HG02571 (cell line): ENCODE results near the gene IGFBP4.

Experiments used
- ATAC-seq: cut with Tn5 transposase; IDR thresholded peaks from one replicate; pipeline ENCODE4 v1.9.1; 2021; ENCODE audit warnings: mild to moderate bottlenecking, moderate library complexity; ENCODE audit not compliant: unreplicated experiment

The IGFBP4 gene

DNA sequence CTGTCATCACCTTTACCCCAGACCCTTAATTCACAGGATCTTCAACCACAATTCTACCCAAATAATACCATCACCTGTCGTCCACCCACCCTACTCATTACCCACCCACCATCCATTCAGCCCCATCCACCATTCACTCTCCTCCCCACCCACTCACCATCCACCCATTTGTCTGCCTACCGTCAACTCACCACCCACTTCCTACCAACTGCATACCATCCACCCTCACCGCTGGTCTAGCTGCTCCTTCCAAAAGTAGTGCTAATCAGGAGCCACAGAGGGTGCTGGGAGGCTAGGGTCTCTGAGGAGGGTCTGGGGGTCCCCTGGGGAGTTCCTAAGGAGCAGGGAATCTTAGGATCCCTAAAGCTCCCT, 12.0 kb upstream of the IGFBP4 start:
- no peak for ATAC-seq

DNA sequence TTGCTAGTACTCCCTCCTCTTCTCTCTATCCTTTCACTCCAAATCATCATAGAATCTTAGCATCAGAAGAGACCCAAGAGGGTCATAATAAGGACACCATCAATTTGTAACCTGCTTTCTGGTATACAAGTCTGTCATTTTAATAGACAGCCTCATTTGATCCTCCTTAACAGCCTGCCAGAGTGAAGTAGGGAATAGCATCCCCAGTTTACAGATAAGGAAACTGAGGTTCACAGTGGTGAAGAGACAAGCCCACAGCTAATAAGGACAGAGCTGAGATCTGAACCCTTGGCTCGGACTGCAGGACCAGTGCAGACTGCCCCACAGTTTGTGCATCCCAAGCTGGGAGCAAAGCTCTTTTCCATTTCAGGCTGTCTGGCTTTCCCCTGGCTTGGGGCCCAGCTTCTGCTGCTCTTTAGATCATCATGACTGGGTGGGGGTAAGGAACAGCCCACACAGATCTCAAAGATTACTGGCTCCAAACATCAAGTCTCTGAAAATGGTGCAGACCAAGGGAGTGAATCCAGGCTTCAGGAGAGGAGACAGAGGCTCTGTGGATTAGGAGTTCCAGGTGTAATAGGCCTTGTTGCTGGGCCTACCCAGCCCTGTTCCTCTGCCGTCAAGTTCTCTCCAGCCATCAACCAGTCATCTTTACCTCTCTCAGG, 10.3 kb upstream of the IGFBP4 start:
- no peak for ATAC-seq

GRCh38 chr17:40433551-40434415, 9.5 kb upstream of the IGFBP4 start:
- no peak for ATAC-seq

GRCh38 chr17:40436636-40437035, 6.6 kb upstream of the IGFBP4 start:
- no peak for ATAC-seq

DNA sequence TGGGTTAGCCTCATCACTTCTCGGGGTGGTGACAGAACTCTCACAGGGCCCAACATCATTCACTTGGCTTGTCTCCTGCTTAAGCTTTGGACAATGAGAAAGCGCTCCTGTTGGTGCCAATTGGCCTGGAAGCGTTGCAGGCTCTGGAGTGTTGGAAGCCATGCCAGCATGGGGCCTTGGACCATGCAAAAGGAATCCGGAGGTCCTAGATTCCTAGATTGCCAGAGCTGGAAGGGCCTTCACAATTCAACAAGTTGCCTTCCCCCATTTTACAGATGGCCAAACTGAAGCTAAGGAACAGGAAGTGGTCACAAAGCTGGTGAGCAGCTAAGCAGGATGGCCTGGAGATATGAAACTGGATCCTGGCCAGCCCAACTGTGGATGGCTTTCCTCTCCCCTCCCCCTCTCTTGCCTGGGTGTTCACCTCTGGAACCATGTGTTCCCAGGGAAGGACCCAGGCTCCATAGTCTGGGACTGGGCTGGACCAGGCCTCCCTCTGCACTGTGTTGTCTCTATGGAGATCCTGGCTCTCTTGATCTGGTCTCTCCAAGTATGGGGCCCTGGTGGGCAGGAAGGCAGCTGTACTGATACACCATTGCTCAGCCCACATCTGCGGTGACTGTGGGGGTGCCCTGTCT, 6.0 kb upstream of the IGFBP4 start:
- ATAC-seq = no peak

- ATAC-seq = no peak
Observed at GRCh38 chr17:40440166-40440565, 3.1 kb upstream of the IGFBP4 start.

DNA sequence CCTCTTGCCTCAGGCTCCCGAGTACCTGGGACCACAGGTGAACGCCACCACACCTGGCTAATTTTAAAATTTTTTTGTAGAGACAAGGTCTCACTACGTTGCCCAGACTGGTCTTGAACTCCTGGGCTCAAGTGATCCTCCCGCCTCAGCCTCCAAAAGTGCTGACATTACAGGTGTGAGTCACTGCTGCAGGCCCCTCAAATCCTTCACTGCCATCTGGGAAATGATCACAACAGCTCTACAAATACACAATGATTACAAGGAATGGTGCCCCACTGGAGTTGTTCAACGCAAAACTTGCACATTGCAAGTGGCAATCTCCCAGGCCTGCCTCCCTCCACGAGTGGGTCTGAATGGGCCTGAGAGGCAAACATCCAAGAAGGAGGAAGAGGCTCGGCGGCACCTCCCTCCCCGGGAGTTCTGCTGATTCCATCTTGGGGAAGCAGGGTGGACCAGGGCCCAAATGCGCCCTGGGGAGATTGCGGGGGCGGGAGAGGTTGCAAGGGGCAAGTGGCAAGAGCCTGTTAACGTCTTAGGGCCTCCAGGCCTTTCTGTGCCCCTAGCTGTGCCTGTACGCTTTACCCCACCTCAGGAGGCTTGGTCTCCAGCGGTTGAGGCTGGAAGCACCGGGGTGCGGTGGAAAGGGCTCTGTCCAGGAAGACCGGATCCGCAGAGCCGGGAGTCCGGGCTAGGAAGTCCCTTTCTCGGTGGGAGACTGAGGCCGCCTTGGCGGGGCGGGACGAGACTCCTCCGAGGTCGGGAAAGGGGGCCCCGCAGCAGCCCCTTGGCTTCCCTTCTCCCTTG, 656 bp upstream of the IGFBP4 start:
- ATAC-seq = no peak

- no peak for ATAC-seq
Observed at GRCh38 chr17:40443988-40444899, 994 bp downstream of the IGFBP4 start.

- ATAC-seq = no peak
Observed at GRCh38 chr17:40445751-40446468, 2.7 kb downstream of the IGFBP4 start.

DNA sequence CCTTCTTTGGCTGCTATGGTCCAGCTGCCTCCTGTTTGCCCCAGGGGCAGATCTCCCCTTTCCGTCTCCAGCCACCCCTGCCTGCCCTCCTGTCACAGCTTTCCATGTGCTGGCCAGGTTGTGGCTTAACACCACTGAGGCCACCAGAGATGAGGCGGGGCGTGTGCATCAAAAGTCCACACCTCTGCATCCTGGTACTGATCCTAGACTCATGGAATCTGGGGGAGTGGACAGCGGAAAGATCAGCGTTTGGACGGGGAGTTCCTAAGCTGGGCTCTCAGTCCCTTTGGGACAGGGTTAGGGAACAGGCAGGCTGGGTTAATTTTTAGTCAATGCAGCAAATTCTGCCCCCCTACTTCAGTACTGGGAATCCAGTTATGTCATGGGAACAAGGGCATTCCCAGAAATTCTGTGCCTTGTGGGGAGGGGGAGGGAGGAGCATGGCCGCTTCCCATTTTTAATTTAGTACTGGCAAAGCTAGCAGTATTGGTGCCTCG, 3.9 kb downstream of the IGFBP4 start:
- no peak for ATAC-seq

GRCh38 chr17:40447806-40448205, 4.6 kb downstream of the IGFBP4 start:
- ATAC-seq = no peak

- no peak for ATAC-seq
Observed at GRCh38 chr17:40448213-40448638, 5.0 kb downstream of the IGFBP4 start.

GRCh38 chr17:40448639-40449261, 5.5 kb downstream of the IGFBP4 start:
- ATAC-seq = no peak

- ATAC-seq = no peak
Observed at GRCh38 chr17:40450175-40450574, 6.9 kb downstream of the IGFBP4 start.

DNA sequence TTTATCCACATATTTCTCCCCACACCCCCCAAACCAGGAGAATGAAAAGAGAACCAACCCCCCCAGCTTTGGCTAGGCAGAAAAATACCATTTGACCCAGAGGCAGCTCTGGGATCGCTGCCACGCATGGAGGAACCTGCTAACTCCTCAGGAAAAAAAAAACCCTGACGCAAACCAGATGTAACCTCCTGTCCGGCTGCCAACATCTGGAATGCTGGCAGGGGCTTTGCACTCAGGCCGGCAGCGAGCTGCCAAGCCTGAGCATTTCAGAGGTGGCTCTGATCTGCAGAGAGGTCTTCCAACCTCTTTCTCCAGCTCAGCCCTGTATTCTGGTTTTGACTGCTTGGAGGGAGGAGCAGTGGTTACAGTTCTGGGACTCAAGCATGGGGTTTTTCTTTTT, 8.2 kb downstream of the IGFBP4 start:
- ATAC-seq = no peak

DNA sequence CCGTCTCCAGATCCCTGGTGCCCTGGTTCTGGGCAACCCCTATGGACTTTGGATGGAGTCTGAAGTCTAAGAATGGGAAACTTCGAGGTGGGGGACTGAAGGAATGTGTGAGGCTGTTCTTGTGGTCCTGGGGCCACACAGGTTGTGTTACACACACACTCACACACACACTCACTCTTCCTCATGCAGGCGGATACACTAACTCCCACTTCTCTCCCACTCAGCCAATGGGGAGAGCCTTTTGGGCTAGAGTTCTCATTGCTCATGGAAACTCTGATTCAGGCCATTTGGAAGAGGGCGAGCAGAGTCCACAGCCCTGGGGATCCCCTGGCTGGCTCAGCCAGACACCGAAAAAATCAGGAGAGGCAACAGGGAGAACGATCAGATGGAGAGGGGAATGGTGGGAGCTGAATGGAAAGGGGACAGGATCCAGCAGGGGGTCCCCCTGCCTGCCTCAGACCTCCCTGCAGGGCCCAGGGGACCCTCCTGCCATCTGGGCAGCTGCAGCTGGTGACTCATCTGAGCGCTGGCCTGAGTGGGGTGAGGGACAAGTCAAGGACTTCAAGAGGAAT, 9.1 kb downstream of the IGFBP4 start:
- no peak for ATAC-seq

- no peak for ATAC-seq
Observed at GRCh38 chr17:40452921-40453378, 9.7 kb downstream of the IGFBP4 start.

DNA sequence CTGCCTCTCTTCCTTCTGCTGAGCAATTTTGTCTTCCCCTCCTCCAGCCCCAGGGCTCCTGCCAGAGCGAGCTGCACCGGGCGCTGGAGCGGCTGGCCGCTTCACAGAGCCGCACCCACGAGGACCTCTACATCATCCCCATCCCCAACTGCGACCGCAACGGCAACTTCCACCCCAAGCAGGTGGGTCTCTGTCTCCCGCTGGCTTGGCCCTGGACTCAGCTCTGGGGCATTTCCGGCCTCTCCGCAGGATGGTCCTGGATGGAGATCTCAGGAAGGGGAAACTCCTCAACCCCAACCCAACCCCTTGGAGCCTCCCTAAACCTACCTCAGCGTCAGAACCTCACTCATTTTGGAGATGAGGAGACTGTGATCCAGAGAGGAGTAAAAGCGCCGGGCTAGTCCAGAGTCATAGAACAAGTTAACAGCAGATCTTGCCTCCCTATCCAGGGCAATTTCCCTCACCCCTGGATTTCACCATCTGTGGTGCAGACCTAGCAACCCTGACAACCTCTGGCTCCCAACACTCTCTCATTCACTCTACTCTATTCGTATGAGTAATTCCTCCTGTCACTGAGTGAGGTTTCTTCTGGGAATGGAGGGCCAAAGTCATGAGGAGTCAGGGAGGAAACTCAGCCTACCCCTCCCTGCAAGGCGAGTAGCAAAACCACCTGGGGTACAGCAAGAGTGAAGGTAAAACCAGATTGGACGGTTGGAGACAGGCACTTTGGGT, 10.8 kb downstream of the IGFBP4 start:
- ATAC-seq = no peak
